Hematopoietic multipotent progenitor cell treated with erythropoietin and hydrocortisone succinate and interleukin-3 and kit ligand, for 8 days (in vitro differentiated cells): ENCODE data around the gene ELOA2.
"Not testable (repeated sequence)": the region's sequence is repeated elsewhere in the genome, so short reads cannot be mapped to it uniquely, and the experiment has no call there.

Source experiments
- DNase-seq: peaks from one replicate; pipeline ENCODE4 v3.0.0-alpha.2; 2015

ELOA2 gene

GRCh38 chr18:47020757-47021156 lies 14.7 kb downstream of the ELOA2 start:
- not testable (repeated sequence) for DNase-seq

DNA sequence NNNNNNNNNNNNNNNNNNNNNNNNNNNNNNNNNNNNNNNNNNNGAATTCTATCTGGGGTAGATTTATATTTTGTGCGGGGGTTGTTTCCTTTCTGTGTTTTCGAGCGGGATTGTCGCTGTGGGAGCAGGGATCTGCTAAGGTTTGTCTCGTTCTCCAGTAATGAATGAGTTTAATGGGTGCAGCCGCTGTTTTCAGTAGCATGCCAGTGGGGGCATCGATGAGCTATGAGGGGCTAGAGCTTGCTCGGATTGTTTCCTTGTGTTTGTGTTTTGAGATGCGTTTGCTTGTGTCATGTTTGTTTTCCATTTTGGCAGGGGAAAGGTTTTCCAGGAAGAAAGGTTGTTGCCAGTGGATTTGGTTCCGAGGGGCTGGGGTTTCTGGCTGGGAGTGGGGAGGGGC lies 15.6 kb downstream of the ELOA2 start:
- DNase-seq: not testable (repeated sequence)
